Hematopoietic multipotent progenitor cell treated with erythropoietin and hydrocortisone succinate and interleukin-3 and kit ligand, for 6 days (in vitro differentiated cells): Measurements from ENCODE around the gene INMT.
A peak's percentile ranks its signal among the peaks of the same experiment; 100 is the strongest.

Experiments
- DNase-seq: peaks from one replicate; pipeline ENCODE4 v3.0.0-alpha.2; 2015

The INMT gene

GRCh38 chr7:30729642-30730041 lies 22.3 kb upstream of the INMT start:
- DNase-seq = no peak

DNA sequence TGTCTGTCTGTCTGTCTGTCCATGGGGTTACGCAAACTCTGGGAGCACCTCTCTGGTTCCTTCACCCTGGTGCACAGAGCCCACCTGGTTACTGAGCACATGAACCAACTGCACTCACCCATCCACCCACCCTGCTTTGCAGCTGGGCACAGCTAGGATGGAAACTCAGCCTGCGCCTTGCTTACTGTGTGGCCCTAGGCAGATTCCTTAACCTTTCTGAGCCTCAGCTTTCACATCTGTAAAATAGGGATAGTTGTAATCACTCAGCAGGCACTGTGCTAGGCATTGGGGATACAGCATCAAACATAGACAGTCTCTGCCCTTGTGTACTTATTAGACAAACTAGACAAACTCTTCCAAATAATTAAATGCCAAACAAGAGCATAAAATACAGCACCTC lies 21.8 kb upstream of the INMT start:
- DNase-seq = no peak

DNA sequence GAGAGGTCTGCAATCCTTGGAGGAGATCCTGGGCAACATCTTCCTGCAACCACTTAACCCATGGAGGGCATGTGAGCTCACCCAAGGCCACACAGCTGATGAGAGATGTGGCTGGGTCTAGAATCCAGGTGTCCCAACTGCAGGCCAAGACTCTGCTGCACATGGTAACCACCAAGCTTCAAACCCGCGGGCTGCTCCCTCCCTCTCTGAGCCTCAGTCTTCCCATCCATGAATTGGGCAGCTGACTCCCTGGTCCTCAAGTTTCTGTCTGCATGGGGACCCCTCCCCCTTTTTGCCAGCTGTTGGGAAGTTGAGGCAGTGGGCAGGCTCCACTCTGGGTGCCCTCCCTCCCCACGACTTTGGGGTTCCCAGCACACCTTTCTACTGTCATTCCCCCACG lies 20.9 kb upstream of the INMT start:
- no peak for DNase-seq

GRCh38 chr7:30731581-30731980 lies 20.4 kb upstream of the INMT start:
- DNase-seq = no peak

DNA sequence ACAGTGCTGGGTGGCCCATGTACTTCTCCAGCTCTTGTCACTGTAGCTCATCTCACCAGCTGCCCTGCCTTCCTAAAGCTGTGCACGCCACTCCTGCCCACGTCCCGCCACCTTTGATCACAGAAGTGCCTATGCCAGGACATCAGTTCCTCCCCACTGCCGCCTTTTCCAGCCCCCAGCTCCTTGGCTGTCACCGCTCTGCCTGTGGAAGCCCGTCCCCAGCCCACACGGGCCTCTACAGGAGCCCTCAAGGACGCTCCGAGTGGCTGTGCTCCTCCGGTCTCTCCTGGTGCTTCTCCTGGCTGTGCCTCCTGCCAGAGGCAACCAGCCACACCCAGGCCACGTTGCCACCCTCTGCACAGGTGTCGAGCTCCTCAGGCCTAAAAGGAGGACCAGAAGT lies 19.3 kb upstream of the INMT start:
- no peak for DNase-seq

GRCh38 chr7:30733216-30733615 lies 18.7 kb upstream of the INMT start:
- DNase-seq = no peak

GRCh38 chr7:30733691-30734090 lies 18.2 kb upstream of the INMT start:
- no peak for DNase-seq

GRCh38 chr7:30734497-30734896 lies 17.4 kb upstream of the INMT start:
- DNase-seq = no peak

DNA sequence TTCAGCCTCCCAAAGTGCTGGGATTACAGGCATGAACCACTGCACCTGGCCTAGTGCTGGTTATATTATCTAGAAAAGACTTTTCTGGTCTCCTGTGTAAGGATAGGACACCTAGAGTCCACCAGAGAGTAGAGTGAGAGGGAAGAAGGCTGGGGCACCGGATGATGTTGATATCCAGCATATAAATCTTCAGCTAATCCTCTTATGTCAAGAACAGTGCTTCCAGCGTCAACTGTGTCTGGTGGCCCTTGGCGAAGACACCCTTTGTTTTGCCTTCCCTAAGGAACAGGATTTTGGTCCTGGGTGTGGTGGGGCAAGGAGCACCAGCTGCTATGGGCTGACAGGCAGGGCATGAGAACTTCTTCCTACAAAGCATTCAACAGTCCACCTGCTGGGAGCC lies 16.3 kb upstream of the INMT start:
- DNase-seq = no peak

DNA sequence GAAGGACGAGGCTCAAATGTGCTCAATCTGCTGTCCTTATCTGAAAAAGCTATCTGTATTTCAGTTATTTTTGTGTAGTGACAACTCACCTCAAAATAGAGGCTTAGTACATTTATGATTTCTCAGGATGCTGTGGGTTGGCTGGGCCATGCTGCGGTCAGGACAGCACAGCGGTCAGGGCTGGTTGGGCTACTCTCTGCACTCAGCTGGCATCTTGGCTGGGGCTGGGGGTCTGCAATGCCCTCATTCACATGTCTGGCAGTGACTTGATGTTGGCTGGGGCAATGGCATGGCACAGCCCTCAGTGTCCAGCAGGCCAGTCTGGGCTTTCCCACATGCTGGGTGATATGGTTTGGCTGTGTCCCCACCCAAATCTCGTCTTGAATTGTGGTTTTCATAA lies 15.6 kb upstream of the INMT start:
- DNase-seq = no peak

GRCh38 chr7:30738026-30738915 lies 13.7 kb upstream of the INMT start:
- no peak for DNase-seq

DNA sequence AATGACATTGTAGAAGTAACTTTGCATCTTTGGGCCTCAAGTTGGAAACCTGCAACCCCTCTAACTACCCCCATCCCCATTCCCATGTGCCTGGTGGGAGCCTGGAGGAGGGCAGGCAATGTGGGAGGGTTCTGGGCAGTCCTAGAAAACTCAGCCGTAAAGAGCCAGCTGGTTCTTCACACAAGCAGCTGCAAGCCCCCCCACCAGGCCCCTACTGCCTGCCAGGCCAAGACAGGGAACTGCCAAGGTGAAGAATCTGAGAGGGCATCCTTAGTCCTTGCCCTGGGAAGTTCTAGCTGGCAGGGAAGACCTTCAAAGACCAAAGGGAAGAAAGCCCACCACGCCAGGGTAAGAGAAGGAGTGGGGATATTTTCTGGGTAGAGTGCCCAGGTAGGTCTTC lies 12.2 kb upstream of the INMT start:
- DNase-seq = no peak

DNA sequence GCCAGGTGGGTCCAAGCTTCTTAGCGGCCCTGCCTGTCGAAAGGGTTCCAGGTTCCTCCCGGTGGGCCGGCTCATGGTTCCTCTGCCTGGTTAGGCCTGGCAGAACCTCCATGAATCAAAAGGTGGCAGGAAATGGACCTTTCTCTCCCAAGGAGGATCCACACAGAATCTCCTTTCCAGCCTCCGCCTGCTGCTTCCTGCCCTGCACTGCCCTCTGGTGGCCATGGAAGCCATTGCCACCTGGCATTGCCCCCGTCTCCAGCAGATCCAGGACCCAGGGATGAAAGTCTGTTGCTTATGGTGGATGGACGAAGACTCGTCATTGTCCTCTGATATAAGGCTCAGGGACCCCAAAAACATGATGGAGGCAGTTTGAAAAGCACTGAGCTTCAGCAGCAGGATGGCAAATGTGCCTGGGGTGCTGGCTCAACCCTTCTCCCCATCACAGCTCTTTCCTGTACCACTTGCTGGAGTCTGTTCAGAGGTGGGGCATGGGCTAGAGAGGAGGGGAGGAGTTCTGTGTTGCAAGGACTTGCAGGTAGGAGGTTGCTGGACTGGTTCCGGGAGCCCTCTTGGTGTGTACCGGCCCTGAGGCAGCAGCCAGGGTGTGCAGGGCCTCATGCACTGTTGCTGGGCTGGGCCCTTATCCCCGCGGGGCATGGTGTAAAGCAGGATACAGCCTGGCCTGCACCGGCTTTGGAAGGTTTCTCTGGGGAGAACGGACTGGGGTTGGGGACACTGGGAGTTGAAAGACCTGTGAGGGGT lies 11.3 kb upstream of the INMT start:
- DNase-seq = peak; percentile 80

GRCh38 chr7:30741289-30741688 lies 10.6 kb upstream of the INMT start:
- no peak for DNase-seq

DNA sequence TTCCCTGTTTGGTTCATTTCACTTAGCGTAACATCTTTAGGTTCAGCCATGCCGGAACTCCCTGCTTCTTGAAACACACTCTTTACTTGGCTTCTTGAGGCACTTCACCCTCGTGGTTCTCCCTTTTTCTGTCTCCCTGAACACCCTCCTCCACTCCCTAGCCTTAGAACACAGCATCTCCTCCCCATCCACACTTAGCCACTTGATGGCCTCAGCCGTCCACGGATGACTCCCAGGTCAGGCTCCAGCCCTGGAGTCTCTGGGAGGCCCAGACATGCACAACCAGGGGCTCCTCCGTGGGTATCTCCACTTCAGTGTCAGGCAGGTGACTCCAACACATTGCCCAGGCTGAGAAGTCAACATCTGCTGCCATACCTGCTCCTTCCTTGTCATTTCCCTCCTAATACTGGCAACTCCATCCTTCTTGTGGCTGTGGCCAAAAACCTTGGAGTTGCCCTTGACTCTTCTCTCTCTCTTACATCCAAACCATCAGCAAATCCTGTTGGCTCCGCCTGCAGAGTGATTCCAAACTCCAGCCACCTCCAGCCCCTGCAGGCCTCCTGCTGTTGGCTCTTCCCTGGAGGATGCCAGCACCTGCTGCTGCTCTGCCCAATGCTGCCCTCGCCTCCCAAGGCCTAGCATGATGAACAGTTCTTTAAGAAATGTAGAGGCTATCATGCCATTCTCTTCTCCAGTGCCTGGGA lies 8.4 kb upstream of the INMT start:
- peak; percentile 44 for DNase-seq

- DNase-seq = no peak
Measured at GRCh38 chr7:30744075-30744417, 7.9 kb upstream of the INMT start.

DNA sequence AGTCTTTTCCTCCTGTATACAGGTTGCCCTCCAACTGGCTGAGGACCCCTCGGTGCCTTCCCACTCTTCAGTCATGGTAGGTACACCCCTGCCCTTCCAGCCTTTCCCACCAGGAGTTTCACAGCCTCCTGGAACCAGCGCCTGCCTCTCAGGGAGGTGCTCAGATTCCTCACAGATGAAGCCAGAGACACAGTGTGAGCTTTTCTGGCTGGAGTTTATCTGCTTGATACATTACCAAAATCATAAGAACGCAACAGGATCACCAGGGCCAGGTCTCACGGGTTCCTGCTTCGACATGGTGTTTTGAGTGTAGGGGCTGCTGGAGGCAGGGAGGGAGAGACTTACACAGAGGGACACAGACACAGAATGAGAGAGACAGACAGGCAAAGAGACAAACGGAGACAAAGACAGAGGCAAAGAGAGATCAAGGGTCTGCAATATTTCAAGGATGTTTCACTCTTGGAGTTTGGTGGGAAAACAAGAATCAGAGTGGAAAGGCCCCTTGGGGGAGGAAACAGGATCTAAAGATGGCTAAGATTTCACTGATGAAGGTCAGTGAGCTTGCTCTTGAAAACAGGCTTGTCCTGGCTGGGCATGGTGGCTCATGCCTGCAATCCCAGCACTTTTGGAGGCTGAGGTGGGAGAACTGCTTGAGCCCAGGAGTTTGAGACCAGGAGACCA lies 6.5 kb upstream of the INMT start:
- DNase-seq = no peak

- no peak for DNase-seq
Measured at GRCh38 chr7:30750010-30750409, 1.9 kb upstream of the INMT start.

DNA sequence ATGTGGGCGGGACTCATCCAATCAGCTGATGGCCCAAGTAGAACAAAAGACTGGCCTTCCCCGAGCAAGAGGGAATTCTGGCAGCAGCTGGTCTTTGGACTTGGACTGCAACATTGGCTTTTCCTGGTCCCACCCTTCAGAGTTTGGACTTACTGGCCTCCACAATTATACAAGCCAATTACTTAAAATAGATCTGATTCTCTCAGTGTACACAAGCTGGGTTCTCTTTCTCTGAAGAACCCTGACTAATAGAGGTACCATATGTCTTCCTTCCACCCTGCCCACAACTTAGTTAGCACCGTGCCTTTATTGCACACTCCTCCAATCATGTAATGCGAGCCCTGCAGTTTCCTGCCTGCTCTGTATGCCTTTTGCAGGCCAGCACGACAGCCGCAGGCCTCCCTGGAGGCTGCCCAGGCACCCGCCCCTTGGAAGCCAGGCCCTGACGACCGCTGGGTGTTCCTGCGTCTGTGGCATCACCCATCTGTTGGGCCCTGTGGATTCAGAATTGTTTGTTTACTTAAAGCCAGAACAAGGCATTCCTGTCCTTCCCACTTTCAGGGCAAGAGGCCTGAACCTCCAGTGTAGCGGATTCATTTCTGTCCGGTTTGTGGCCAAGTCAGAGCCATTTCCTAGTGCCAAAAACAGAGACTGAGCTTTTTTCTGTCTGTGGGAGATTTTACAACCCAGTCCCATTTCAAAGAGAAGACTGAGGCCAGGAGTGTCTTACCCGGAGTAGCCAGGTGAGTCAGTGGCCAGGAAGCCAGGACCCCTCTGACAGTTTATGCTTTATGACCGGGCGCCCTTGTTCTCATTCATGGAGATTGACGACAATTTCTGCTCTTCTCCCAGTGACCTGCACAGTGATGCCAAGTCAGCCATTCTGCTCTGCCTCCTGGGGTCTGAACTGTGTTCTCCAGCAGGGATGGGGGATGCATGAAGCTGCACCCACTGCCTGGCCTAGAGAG lies 968 bp upstream of the INMT start:
- no peak for DNase-seq

DNA sequence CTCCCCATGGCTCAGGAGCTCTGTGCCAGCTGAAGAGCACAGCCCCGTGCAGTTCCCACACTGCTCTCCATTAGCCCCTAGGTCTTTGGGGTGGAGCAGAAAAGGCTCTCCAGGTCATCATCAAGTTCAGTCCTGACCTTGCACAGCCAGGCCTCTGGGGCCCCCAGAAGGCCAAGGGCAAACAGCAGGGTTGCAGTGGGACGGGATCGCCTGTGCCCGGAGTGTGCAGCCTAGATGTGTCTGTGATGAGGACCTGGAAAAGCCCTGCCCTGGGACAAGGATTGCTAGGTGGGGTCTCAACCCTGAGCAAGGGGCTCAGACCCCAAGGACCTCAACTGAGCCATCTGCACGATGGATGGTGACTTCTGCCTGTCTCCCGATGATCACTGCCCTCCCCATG lies 549 bp downstream of the INMT start:
- DNase-seq = no peak

- DNase-seq = no peak
Measured at GRCh38 chr7:30752979-30753378, 1.0 kb downstream of the INMT start.

- DNase-seq = no peak
Measured at GRCh38 chr7:30754315-30754877, 2.5 kb downstream of the INMT start.
